ENCODE results near the gene PUS10. TPM values are rescaled to one million over a fixed set of nuclear protein-coding genes. Genes with fewer than 3 reads are reported as not detected.

Gene PUS10
- total RNA-seq, 1 experiment from 2014 or later, result 5.6 TPM

DNA sequence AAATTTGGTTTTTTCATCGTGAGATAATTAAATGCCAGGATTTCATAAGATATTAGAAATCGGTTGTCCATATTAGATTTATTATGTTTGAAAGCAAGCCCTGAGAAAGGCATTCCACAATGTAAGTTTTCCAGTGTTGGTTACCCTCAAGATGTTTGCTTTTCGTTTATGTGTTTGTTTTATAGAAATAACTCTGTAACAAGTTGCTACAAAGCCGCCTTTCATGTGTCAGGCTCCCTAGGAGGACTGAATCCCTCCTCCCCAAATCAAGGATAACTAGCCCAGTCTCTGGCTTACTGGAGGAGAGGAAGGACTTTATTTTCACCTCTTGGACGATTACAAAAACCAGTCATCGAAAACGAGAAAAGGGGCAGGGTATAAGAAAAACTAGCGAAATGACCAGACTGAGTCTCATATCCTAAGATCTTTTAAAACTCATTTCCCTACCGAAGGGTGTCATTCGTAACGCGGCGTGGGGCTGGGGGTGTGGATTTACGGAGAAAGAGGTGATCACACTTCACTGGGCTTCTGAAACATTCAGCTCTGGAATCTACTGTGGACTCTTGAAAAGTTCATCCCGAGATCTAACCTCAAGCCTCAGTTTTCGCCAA lies 1.6 kb downstream of the PUS10 start:
- peak overlapping the region; percentile 75 to 81 for H3K4me3 ChIP-seq (replicated peaks in 1 of 2; ENCODE audit: low read depth in 1 of 2, low read length in 2 of 2)
- H3K4me1 ChIP-seq (ENCODE audit: control insufficient read depth in 1 of 2, insufficient read depth in 2 of 2, low read length in 2 of 2), result peaks cover 30 to 43% of the 10 kb centered on the region in 2 experiments
- ATAC-seq (no peak), DNase-seq (ENCODE audit: low read depth, low spot score) (no peak)
- H4K20me1 ChIP-seq (ENCODE audit: insufficient read depth), result no peaks in the 10 kb centered on the region
- peak overlapping the region; percentile 80 for H3K27ac ChIP-seq (ENCODE audit: low read depth, low read length)
- peak overlapping the region; percentile 75 for H3K4me2 ChIP-seq (ENCODE audit: low read length)
- no peaks in the 10 kb centered on the region for H3K9me3 ChIP-seq (ENCODE audit: control insufficient read depth in 1 of 2, insufficient read depth in 1 of 2, low read depth in 1 of 2, low read length in 2 of 2)
- ChIA-PET CTCF (interaction anchor here (2.5 kb wide), 1 partner anchor 18 kb away, joined by 7 read pairs; no protein-coding TSS in a partner anchor), POLR2A (no interaction called here), RAD21 (ENCODE audit: low non-redundant PET in 1 of 2, low total read pairs in 2 of 2, uncharacterized antibody in 2 of 2, unreplicated experiment in 2 of 2) (no interaction called here)
- H3K36me3 ChIP-seq (ENCODE audit: control insufficient read depth in 1 of 2, insufficient read depth in 2 of 2, low read length in 2 of 2), result no peaks in the 10 kb centered on the region
- peak overlapping the region; percentile 91 for H2AFZ ChIP-seq (ENCODE audit: low read depth, low read length, poor library complexity, severe bottlenecking)
- TSS peak; percentile 84 for BruUV-seq (replicated peaks)
- no peaks in the 10 kb centered on the region for H3K27me3 ChIP-seq (ENCODE audit: insufficient read depth, low read length)
- peak overlapping the region; percentile 73 for H3K9ac ChIP-seq (ENCODE audit: low read length)
- TF ChIP-seq, protein P1, sequence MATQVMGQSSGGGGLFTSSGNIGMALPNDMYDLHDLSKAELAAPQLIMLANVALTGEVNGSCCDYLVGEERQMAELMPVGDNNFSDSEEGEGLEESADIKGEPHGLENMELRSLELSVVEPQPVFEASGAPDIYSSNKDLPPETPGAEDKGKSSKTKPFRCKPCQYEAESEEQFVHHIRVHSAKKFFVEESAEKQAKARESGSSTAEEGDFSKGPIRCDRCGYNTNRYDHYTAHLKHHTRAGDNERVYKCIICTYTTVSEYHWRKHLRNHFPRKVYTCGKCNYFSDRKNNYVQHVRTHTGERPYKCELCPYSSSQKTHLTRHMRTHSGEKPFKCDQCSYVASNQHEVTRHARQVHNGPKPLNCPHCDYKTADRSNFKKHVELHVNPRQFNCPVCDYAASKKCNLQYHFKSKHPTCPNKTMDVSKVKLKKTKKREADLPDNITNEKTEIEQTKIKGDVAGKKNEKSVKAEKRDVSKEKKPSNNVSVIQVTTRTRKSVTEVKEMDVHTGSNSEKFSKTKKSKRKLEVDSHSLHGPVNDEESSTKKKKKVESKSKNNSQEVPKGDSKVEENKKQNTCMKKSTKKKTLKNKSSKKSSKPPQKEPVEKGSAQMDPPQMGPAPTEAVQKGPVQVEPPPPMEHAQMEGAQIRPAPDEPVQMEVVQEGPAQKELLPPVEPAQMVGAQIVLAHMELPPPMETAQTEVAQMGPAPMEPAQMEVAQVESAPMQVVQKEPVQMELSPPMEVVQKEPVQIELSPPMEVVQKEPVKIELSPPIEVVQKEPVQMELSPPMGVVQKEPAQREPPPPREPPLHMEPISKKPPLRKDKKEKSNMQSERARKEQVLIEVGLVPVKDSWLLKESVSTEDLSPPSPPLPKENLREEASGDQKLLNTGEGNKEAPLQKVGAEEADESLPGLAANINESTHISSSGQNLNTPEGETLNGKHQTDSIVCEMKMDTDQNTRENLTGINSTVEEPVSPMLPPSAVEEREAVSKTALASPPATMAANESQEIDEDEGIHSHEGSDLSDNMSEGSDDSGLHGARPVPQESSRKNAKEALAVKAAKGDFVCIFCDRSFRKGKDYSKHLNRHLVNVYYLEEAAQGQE (IDR thresholded peaks at IDR 0.05; ENCODE audit: low read depth), result no peak
- TF ChIP-seq ZFX (IDR thresholded peaks at IDR 0.05), result no peak
- TF ChIP-seq POLR2AphosphoS5 (IDR thresholded peaks at IDR 0.05; ENCODE audit: low read depth, low read length), result no peak
- TF ChIP-seq EZH2 (IDR thresholded peaks at IDR 0.05), result no peak
- no peak for TF ChIP-seq TCF7L2 (IDR thresholded peaks at IDR 0.05; ENCODE audit: borderline replicate concordance, extremely low read depth, insufficient read depth, insufficient read length)
- no peak for TF ChIP-seq SIN3A (IDR thresholded peaks at IDR 0.05; ENCODE audit: low read depth)
- no peak for TF ChIP-seq YY1 (IDR thresholded peaks at IDR 0.05; ENCODE audit: extremely low read depth, insufficient replicate concordance, low read depth, low read length)
- TF ChIP-seq POLR2A (IDR thresholded peaks at IDR 0.05; ENCODE audit: borderline replicate concordance, extremely low read depth, insufficient read depth, insufficient read length), result no peak
- no peak for TF ChIP-seq EGR1 (IDR thresholded peaks at IDR 0.05; ENCODE audit: low read depth)
- TF ChIP-seq, protein P2, sequence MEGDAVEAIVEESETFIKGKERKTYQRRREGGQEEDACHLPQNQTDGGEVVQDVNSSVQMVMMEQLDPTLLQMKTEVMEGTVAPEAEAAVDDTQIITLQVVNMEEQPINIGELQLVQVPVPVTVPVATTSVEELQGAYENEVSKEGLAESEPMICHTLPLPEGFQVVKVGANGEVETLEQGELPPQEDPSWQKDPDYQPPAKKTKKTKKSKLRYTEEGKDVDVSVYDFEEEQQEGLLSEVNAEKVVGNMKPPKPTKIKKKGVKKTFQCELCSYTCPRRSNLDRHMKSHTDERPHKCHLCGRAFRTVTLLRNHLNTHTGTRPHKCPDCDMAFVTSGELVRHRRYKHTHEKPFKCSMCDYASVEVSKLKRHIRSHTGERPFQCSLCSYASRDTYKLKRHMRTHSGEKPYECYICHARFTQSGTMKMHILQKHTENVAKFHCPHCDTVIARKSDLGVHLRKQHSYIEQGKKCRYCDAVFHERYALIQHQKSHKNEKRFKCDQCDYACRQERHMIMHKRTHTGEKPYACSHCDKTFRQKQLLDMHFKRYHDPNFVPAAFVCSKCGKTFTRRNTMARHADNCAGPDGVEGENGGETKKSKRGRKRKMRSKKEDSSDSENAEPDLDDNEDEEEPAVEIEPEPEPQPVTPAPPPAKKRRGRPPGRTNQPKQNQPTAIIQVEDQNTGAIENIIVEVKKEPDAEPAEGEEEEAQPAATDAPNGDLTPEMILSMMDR (IDR thresholded peaks at IDR 0.05 in 2 of 3, conservative IDR thresholded peaks at IDR 0.05 in 1 of 3; ENCODE audit: borderline replicate concordance in 1 of 3, insufficient read depth in 1 of 3, low read depth in 2 of 3, low read length in 2 of 3), result no peak
- TF ChIP-seq, protein P3, sequence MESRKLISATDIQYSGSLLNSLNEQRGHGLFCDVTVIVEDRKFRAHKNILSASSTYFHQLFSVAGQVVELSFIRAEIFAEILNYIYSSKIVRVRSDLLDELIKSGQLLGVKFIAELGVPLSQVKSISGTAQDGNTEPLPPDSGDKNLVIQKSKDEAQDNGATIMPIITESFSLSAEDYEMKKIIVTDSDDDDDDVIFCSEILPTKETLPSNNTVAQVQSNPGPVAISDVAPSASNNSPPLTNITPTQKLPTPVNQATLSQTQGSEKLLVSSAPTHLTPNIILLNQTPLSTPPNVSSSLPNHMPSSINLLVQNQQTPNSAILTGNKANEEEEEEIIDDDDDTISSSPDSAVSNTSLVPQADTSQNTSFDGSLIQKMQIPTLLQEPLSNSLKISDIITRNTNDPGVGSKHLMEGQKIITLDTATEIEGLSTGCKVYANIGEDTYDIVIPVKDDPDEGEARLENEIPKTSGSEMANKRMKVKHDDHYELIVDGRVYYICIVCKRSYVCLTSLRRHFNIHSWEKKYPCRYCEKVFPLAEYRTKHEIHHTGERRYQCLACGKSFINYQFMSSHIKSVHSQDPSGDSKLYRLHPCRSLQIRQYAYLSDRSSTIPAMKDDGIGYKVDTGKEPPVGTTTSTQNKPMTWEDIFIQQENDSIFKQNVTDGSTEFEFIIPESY (IDR thresholded peaks at IDR 0.05; ENCODE audit: extremely low read depth, insufficient replicate concordance, low read length), result no peak
- no peaks in the 10 kb centered on the region for H3K9me2 ChIP-seq (ENCODE audit: insufficient read depth)
- intact Hi-C loops (cut with micrococcal nuclease), result loop anchor here (5.0 kb wide), 2 partner anchors 134 to 161 kb away; partner anchors contain the start of gene REL
- peaks cover 42% of the 10 kb centered on the region for H3K79me2 ChIP-seq (ENCODE audit: insufficient read depth, low read length)

Data from HCT116 (cell line).